ENCODE data around the gene MACC1. TPM values are rescaled to one million over a fixed set of nuclear protein-coding genes. Genes with fewer than 3 reads are reported as not detected.

MACC1 gene
- polyA plus RNA-seq, 1 of the 3 experiments (the other 2 are of a cell fraction), result not detected

DNA sequence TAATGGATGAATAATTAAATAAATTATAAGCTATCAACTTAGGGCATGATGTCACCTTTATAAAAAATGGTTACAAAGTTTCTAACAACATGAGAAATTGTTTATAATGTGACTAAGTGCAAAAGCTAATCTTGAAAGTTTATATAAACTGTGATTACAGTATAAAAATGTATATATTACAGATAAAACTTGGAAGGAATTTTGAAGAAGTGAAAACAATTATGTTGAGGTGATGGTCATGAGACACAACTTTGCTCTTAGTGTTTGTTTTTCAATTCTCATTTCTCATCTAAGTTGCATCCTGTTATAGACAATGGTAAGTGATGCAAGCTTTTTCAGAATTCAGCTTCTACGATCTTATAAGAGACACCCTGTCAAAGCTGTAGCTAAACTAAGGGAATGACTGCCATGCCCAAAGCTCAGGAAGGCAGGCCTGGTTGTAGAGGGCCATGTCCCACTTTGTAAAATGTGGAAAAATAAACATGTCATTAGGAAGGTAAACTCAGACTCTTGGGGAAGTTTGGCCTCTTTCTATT is 23.9 kb downstream of the MACC1 start (continued):
- TF ChIP-seq, protein P1, sequence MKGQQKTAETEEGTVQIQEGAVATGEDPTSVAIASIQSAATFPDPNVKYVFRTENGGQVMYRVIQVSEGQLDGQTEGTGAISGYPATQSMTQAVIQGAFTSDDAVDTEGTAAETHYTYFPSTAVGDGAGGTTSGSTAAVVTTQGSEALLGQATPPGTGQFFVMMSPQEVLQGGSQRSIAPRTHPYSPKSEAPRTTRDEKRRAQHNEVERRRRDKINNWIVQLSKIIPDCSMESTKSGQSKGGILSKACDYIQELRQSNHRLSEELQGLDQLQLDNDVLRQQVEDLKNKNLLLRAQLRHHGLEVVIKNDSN (IDR thresholded peaks at IDR 0.05; ENCODE audit: borderline replicate concordance, low read depth), result no peak
- TF ChIP-seq RFX5 (IDR thresholded peaks at IDR 0.05; ENCODE audit: low read length) (no peak), MXI1 (IDR thresholded peaks at IDR 0.05; ENCODE audit: low read depth, low read length) (no peak), SMC3 (IDR thresholded peaks at IDR 0.05; ENCODE audit: low read depth, low read length) (no peak)
- TF ChIP-seq, protein P2, sequence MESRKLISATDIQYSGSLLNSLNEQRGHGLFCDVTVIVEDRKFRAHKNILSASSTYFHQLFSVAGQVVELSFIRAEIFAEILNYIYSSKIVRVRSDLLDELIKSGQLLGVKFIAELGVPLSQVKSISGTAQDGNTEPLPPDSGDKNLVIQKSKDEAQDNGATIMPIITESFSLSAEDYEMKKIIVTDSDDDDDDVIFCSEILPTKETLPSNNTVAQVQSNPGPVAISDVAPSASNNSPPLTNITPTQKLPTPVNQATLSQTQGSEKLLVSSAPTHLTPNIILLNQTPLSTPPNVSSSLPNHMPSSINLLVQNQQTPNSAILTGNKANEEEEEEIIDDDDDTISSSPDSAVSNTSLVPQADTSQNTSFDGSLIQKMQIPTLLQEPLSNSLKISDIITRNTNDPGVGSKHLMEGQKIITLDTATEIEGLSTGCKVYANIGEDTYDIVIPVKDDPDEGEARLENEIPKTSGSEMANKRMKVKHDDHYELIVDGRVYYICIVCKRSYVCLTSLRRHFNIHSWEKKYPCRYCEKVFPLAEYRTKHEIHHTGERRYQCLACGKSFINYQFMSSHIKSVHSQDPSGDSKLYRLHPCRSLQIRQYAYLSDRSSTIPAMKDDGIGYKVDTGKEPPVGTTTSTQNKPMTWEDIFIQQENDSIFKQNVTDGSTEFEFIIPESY (IDR thresholded peaks at IDR 0.05; ENCODE audit: borderline replicate concordance, low read depth), result no peak

DNA sequence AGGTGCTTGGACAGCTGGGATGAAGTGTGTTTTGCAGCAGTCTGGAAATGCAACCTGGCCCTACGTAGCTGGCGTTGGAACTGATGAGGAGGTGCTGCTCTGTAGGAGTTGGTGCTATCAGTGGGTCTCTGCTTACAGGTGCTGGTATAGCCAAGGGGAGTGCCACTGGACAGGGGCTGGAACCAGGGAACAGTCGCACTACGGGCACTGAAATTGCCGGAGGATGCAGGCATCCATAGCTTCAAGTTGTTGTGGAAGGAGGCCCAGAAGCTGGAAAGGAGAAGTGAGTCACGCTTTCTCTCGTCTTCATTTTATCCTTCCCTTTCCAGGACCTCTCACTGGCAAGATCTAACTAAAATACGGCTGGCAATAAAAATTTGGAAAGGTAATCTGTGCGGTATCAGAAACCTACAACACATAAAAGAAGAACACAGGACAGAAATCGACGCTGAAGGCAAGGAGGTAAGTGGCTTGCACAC is 25.8 kb downstream of the MACC1 start:
- Histone ChIP-seq H3K4me3 (ENCODE audit: low read depth in 2 of 2, low read length in 1 of 2) (no peak overlapping the region), H3K9me3 (0 out of 2 replicates have a peak, but pooled peaks cover 4% of the 10 kb centered on the region), H3K79me2 (ENCODE audit: insufficient read depth) (no peaks in the 10 kb centered on the region), H3K36me3 (replicated peaks in 1 of 2; ENCODE audit: control insufficient read depth in 1 of 2, insufficient read depth in 2 of 2, low read length in 1 of 2) (no peaks in the 10 kb centered on the region), H3K27ac (ENCODE audit: low read depth in 2 of 2, low read length in 1 of 2) (no peak overlapping the region), H3F3A (replicated peaks; ENCODE audit: insufficient read depth) (no peaks in the 10 kb centered on the region), H3K27me3 (ENCODE audit: insufficient read depth) (no peaks in the 10 kb centered on the region), H3K9me2 (no peaks in the 10 kb centered on the region), H2AFZ (ENCODE audit: low read depth) (no peak overlapping the region), H3K4me1 (ENCODE audit: control insufficient read depth in 1 of 2, insufficient read depth in 2 of 2, low read depth in 1 of 2, low read length in 1 of 2) (no peaks in the 10 kb centered on the region), H3K9ac (no peak overlapping the region), H3K4me2 (no peak overlapping the region), H4K20me1 (ENCODE audit: insufficient read depth) (no peaks in the 10 kb centered on the region)
- CTCF ChIA-PET, result interaction anchor here (1.0 to 1.6 kb wide), 2 partner anchors 20 to 22 kb away, joined by 3 read pairs; no protein-coding TSS in a partner anchor
- TF ChIP-seq, protein P3, sequence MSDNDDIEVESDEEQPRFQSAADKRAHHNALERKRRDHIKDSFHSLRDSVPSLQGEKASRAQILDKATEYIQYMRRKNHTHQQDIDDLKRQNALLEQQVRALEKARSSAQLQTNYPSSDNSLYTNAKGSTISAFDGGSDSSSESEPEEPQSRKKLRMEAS (IDR thresholded peaks at IDR 0.05; ENCODE audit: low read depth), result no peak
- TF ChIP-seq POLR2AphosphoS5 (IDR thresholded peaks at IDR 0.05; ENCODE audit: low read depth, low read length), result no peak
- no peak for TF ChIP-seq SMC3 (IDR thresholded peaks at IDR 0.05; ENCODE audit: low read depth, low read length)
- TF ChIP-seq TEAD4 (IDR thresholded peaks at IDR 0.05; ENCODE audit: borderline replicate concordance, insufficient read depth), result no peak
- no peak for TF ChIP-seq RXRA (IDR thresholded peaks at IDR 0.05; ENCODE audit: borderline replicate concordance, low read depth)
- no peak for TF ChIP-seq GATA2 (CRISPR knock-in tag; IDR thresholded peaks at IDR 0.05)
- no peak for TF ChIP-seq SIN3A (IDR thresholded peaks at IDR 0.05; ENCODE audit: borderline replicate concordance, low read depth, low read length)
- no peak for TF ChIP-seq EP300 (IDR thresholded peaks at IDR 0.05; ENCODE audit: borderline replicate concordance in 1 of 2, low read depth in 1 of 2, low read length in 1 of 2)
- TF ChIP-seq RCOR1 (IDR thresholded peaks at IDR 0.05; ENCODE audit: low read length), result no peak
- no peak for TF ChIP-seq MEF2A (IDR thresholded peaks at IDR 0.05; ENCODE audit: borderline replicate concordance, low read depth)
- no peak for TF ChIP-seq FOXM1 (IDR thresholded peaks at IDR 0.05; ENCODE audit: low read depth)
- TF ChIP-seq EZH2phosphoT487 (IDR thresholded peaks at IDR 0.05; ENCODE audit: borderline replicate concordance, low read depth), result no peak
- no peak for TF ChIP-seq JUND (IDR thresholded peaks at IDR 0.05)
- 86% methylated on average over 11 of the region's 11 CpGs for WGBS (ENCODE audit: low lambda C conversion rate)
- POLR2A ChIA-PET, result no interaction called here
- no peak for DNase-seq
